ENCODE results near the gene WBP1L.
"Not testable (repeated sequence)": the region's sequence is repeated elsewhere in the genome, so short reads cannot be mapped to it uniquely, and the experiment has no call there.

Gene WBP1L

GRCh38 chr10:102743588-102744373 lies at the start of gene WBP1L:
TSS of gene WBP1L (plus strand) at chr10:102743948. CDS start at chr10:102744054, 106 bp downstream.
- DNase-seq (ENCODE audit: low spot score), result peak; percentile 94

GRCh38 chr10:102695401-102695800 lies 48.3 kb upstream of the WBP1L start:
- DNase-seq (ENCODE audit: low spot score), result not testable (repeated sequence)

- DNase-seq (ENCODE audit: low spot score), result no peak
Observed at GRCh38 chr10:102696736-102697135, 47.0 kb upstream of the WBP1L start.

GRCh38 chr10:102698894-102699293 lies 44.9 kb upstream of the WBP1L start:
- no peak for DNase-seq (ENCODE audit: low spot score)

GRCh38 chr10:102701272-102701671 lies 42.5 kb upstream of the WBP1L start:
- no peak for DNase-seq (ENCODE audit: low spot score)

GRCh38 chr10:102701796-102702195 lies 42.0 kb upstream of the WBP1L start:
- DNase-seq (ENCODE audit: low spot score), result no peak

- no peak for DNase-seq (ENCODE audit: low spot score)
Observed at GRCh38 chr10:102702742-102703141, 41.0 kb upstream of the WBP1L start.

GRCh38 chr10:102704915-102705314 lies 38.8 kb upstream of the WBP1L start:
- DNase-seq (ENCODE audit: low spot score), result no peak

GRCh38 chr10:102705531-102705930 lies 38.2 kb upstream of the WBP1L start:
- DNase-seq (ENCODE audit: low spot score), result no peak

GRCh38 chr10:102710609-102711008 lies 33.1 kb upstream of the WBP1L start:
- DNase-seq (ENCODE audit: low spot score), result no peak

- no peak for DNase-seq (ENCODE audit: low spot score)
Observed at GRCh38 chr10:102712089-102712488, 31.7 kb upstream of the WBP1L start.

GRCh38 chr10:102712843-102713538 lies 30.8 kb upstream of the WBP1L start:
- no peak for DNase-seq (ENCODE audit: low spot score)

GRCh38 chr10:102713539-102713813 lies 30.3 kb upstream of the WBP1L start:
- no peak for DNase-seq (ENCODE audit: low spot score)

- peak; percentile 99 for DNase-seq (ENCODE audit: low spot score)
Observed at GRCh38 chr10:102713814-102714620, 29.7 kb upstream of the WBP1L start, which contains the start of gene ARL3. TSS of gene ARL3 (minus strand) at chr10:102714397. CDS start at chr10:102714275, 122 bp downstream.

- peak; percentile 70 for DNase-seq (ENCODE audit: low spot score)
Observed at GRCh38 chr10:102714621-102715455, 28.9 kb upstream of the WBP1L start, which contains the start of gene SFXN2. TSS of gene SFXN2 (plus strand) at chr10:102714636. CDS start at chr10:102726637, 12,001 bp downstream.

- DNase-seq (ENCODE audit: low spot score), result no peak
Observed at GRCh38 chr10:102715880-102716279, 27.9 kb upstream of the WBP1L start.

GRCh38 chr10:102716900-102717565 lies 26.7 kb upstream of the WBP1L start:
- DNase-seq (ENCODE audit: low spot score), result not testable (repeated sequence)

- DNase-seq (ENCODE audit: low spot score), result no peak
Observed at GRCh38 chr10:102718220-102718619, 25.5 kb upstream of the WBP1L start.

GRCh38 chr10:102720337-102720736 lies 23.4 kb upstream of the WBP1L start:
- no peak for DNase-seq (ENCODE audit: low spot score)

GRCh38 chr10:102720775-102721301 lies 22.9 kb upstream of the WBP1L start:
- DNase-seq (ENCODE audit: low spot score), result no peak

- DNase-seq (ENCODE audit: low spot score), result no peak
Observed at GRCh38 chr10:102721954-102722353, 21.8 kb upstream of the WBP1L start.

Data from left forelimb (tissue), 1 donor.